Neural cell (in vitro differentiated cells): ENCODE measurements around the gene NDUFS7. TPM values are rescaled to one million over a fixed set of nuclear protein-coding genes. Genes with fewer than 3 reads are reported as not detected.

Experiments
- H2AFZ ChIP-seq: fragments of 200-600, 300-800 bp; sonication (generic), shearing (Covaris generic); 2 replicates; pipeline ENCODE4 v1.6.0; 2014; ENCODE audit warnings: low read depth, mild to moderate bottlenecking, antibody characterized with exemption, low read length, moderate library complexity
- H3F3A ChIP-seq: fragments of 200-600 bp; shearing (Covaris generic); 2 replicates; pipeline ENCODE4 v1.6.1; 2016; ENCODE audit warnings: mild to moderate bottlenecking, moderate library complexity, mixed read lengths, antibody characterized with exemption, low read length; ENCODE audit not compliant: insufficient read depth, poor library complexity, severe bottlenecking
- H3K27ac ChIP-seq: fragments of 200-600, 300-800 bp; sonication (generic), shearing (Covaris generic); 2 replicates; pipeline ENCODE4 v1.5.1; 2014; ENCODE audit warnings: mild to moderate bottlenecking, low read length, moderate library complexity
- H3K27me3 ChIP-seq: fragments of 300-800, 200-600 bp; sonication (generic), shearing (Covaris generic); 2 replicates; pipeline ENCODE4 v1.6.0; 2014; ENCODE audit warnings: mild to moderate bottlenecking, low read depth, low read length, moderate library complexity; ENCODE audit not compliant: insufficient read depth
- H3K36me3 ChIP-seq: fragments of 300-800, 200-600 bp; sonication (generic), shearing (Covaris generic); 2 replicates; pipeline ENCODE4 v1.5.1; 2014; ENCODE audit warnings: mild to moderate bottlenecking, antibody characterized with exemption, low read length, moderate library complexity; ENCODE audit not compliant: insufficient read depth
- H3K4me2 ChIP-seq: fragments of 300-800, 200-600 bp; sonication (generic), shearing (Covaris generic); 2 replicates; pipeline ENCODE4 v1.6.0; 2014; ENCODE audit warnings: mild to moderate bottlenecking, low read length
- H3K4me3 ChIP-seq: fragments of 300-800, 200-600 bp; sonication (generic), shearing (Covaris generic); 2 replicates; pipeline ENCODE4 v1.5.1; 2014; ENCODE audit warnings: mild to moderate bottlenecking, low read length, moderate library complexity
- H3K79me2 ChIP-seq: fragments of 200-600 bp; shearing (Covaris generic); replicated peaks from 2 replicates; pipeline ENCODE4 v1.6.0; 2014; ENCODE audit warnings: mild to moderate bottlenecking, low read length, moderate library complexity; ENCODE audit not compliant: insufficient read depth
- H3K9ac ChIP-seq: fragments of 300-800, 200-600 bp; sonication (generic), shearing (Covaris generic); 2 replicates; pipeline ENCODE4 v1.6.1; 2016; ENCODE audit warnings: mild to moderate bottlenecking, low read length, mixed read lengths
- H3K9me2 ChIP-seq: fragments of 200-600 bp; shearing (Covaris generic); 2 replicates; pipeline ENCODE4 v1.6.1; 2016; ENCODE audit warnings: mild to moderate bottlenecking, low read length, mixed read lengths; ENCODE audit not compliant: insufficient read depth
- H3K9me3 ChIP-seq: fragments of 200-600, 300-800 bp; sonication (generic), shearing (Covaris generic); 2 replicates; pipeline ENCODE4 v1.6.1; 2016; ENCODE audit warnings: mild to moderate bottlenecking, mixed run types, low read length, moderate library complexity, mixed read lengths
- H4K20me1 ChIP-seq: fragments of 200-600 bp; shearing (Covaris generic); 2 replicates; pipeline ENCODE4 v1.6.1; 2016; ENCODE audit warnings: mild to moderate bottlenecking, mixed run types; ENCODE audit not compliant: insufficient read depth
- EP300 ChIP-seq: fragments of 450-650 bp; conservative IDR thresholded peaks from 2 replicates; pipeline ENCODE4 v1.6.1; 2014; ENCODE audit warnings: antibody characterized with exemption, mild to moderate bottlenecking, moderate library complexity; ENCODE audit not compliant: poor library complexity, severe bottlenecking
- EZH2 ChIP-seq: fragments of 200-600, 300-800 bp; shearing (Covaris generic), sonication (generic); IDR thresholded peaks from 2 replicates; pipeline ENCODE4 v1.6.1; 2014; ENCODE audit warnings: antibody characterized with exemption, low read length, borderline replicate concordance, mild to moderate bottlenecking; ENCODE audit not compliant: insufficient read depth, poor library complexity, severe bottlenecking
- MXI1 ChIP-seq: fragments of 450-650 bp; conservative IDR thresholded peaks from 2 replicates; pipeline ENCODE4 v1.6.1; 2014; ENCODE audit warnings: antibody characterized with exemption, mild to moderate bottlenecking; ENCODE audit not compliant: poor library complexity, severe bottlenecking
- POLR2AphosphoS5 ChIP-seq: IDR thresholded peaks from 2 replicates; pipeline ENCODE4 v1.6.1; 2012
- RAD21 ChIP-seq: fragments of 450-650 bp; conservative IDR thresholded peaks from 2 replicates; pipeline ENCODE4 v1.6.1; 2014; ENCODE audit warnings: antibody characterized with exemption, mild to moderate bottlenecking, moderate library complexity
- SMC3 ChIP-seq: fragments of 450-650 bp; conservative IDR thresholded peaks from 2 replicates; pipeline ENCODE4 v1.6.1; 2014; ENCODE audit warnings: antibody characterized with exemption, mild to moderate bottlenecking, moderate library complexity; ENCODE audit not compliant: poor library complexity
- TAF1 ChIP-seq: IDR thresholded peaks from 2 replicates; pipeline ENCODE4 v1.6.1; 2012; ENCODE audit warnings: low read depth
- polyA plus RNA-seq: library from polyadenylated mRNA; depleted of rRNA; stranded (reverse); fragments of >200 nt; gene quantifications from 2 replicates; pipeline ENCODE4 v1.2.3, GENCODE V29; 2014
- TF ChIP-seq, protein P1 (sequence below): IDR thresholded peaks from 2 replicates; pipeline ENCODE4 v1.6.1; 2012; ENCODE audit warnings: borderline replicate concordance
- TF ChIP-seq, protein P2 (sequence below): fragments of 450-650 bp; IDR thresholded peaks from 2 replicates; pipeline ENCODE4 v1.5.1; 2014; ENCODE audit warnings: antibody characterized with exemption, mild to moderate bottlenecking, moderate library complexity; ENCODE audit not compliant: poor library complexity, severe bottlenecking

The NDUFS7 gene
- polyA plus RNA-seq, 1 donor from 2014 or later: 196 TPM

DNA sequence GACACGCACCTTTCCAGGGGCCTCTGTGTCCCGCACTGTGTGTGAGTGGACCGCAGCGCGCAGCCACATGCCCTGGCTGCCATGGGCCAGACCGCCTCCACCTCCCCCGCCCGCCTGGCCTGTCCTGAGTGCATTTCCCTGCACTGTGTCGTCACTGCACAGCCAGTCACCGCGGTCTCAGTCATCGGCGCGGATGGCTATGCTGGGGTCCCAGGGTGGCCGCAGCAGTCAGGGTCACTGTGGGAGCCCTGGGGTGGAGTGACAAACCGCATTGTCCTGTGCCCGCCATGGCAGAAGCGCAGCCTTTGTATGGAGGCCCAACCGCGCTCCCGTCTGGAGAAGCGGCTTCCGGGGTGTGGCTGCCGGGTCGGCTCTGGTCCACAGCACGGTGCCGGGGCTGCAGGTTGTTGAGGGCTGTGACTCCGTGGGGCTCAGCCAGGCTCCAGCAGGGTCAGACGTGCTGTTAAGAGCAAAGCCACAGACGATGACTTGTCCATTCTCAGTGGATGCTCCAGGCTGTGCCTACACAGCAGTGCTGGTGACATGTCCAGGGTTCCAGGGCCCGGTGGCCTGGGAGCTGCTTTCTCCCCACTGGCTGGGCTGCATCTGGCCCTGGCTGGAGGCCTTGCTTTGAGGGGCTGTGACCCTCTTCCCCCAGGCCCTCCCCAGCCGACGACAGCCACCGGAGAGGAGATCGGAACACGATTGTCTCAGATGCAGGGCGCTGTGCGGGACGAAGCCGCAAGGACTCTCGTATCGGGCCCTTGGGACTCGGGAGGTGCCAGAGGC lies 6.3 kb upstream of the NDUFS7 start:
- Histone ChIP-seq H3K79me2 (no peaks in the 10 kb centered on the region), H3K27ac (no peak overlapping the region), H3K27me3 (no peaks in the 10 kb centered on the region), H3K4me2 (no peak overlapping the region), H2AFZ (no peak overlapping the region), H3K9me3 (no peaks in the 10 kb centered on the region), H3K9ac (no peak overlapping the region), H3K36me3 (no peaks in the 10 kb centered on the region), H4K20me1 (no peaks in the 10 kb centered on the region), H3K4me3 (no peak overlapping the region), H3K9me2 (no peaks in the 10 kb centered on the region), H3F3A (no peaks in the 10 kb centered on the region)
- TF ChIP-seq EZH2 (no peak), TAF1 (no peak), POLR2AphosphoS5 (no peak), SMC3 (no peak), RAD21 (no peak), MXI1 (no peak), EP300 (no peak)
- TF ChIP-seq, protein P1, sequence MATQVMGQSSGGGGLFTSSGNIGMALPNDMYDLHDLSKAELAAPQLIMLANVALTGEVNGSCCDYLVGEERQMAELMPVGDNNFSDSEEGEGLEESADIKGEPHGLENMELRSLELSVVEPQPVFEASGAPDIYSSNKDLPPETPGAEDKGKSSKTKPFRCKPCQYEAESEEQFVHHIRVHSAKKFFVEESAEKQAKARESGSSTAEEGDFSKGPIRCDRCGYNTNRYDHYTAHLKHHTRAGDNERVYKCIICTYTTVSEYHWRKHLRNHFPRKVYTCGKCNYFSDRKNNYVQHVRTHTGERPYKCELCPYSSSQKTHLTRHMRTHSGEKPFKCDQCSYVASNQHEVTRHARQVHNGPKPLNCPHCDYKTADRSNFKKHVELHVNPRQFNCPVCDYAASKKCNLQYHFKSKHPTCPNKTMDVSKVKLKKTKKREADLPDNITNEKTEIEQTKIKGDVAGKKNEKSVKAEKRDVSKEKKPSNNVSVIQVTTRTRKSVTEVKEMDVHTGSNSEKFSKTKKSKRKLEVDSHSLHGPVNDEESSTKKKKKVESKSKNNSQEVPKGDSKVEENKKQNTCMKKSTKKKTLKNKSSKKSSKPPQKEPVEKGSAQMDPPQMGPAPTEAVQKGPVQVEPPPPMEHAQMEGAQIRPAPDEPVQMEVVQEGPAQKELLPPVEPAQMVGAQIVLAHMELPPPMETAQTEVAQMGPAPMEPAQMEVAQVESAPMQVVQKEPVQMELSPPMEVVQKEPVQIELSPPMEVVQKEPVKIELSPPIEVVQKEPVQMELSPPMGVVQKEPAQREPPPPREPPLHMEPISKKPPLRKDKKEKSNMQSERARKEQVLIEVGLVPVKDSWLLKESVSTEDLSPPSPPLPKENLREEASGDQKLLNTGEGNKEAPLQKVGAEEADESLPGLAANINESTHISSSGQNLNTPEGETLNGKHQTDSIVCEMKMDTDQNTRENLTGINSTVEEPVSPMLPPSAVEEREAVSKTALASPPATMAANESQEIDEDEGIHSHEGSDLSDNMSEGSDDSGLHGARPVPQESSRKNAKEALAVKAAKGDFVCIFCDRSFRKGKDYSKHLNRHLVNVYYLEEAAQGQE: no peak
- TF ChIP-seq, protein P2, sequence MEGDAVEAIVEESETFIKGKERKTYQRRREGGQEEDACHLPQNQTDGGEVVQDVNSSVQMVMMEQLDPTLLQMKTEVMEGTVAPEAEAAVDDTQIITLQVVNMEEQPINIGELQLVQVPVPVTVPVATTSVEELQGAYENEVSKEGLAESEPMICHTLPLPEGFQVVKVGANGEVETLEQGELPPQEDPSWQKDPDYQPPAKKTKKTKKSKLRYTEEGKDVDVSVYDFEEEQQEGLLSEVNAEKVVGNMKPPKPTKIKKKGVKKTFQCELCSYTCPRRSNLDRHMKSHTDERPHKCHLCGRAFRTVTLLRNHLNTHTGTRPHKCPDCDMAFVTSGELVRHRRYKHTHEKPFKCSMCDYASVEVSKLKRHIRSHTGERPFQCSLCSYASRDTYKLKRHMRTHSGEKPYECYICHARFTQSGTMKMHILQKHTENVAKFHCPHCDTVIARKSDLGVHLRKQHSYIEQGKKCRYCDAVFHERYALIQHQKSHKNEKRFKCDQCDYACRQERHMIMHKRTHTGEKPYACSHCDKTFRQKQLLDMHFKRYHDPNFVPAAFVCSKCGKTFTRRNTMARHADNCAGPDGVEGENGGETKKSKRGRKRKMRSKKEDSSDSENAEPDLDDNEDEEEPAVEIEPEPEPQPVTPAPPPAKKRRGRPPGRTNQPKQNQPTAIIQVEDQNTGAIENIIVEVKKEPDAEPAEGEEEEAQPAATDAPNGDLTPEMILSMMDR: no peak

DNA sequence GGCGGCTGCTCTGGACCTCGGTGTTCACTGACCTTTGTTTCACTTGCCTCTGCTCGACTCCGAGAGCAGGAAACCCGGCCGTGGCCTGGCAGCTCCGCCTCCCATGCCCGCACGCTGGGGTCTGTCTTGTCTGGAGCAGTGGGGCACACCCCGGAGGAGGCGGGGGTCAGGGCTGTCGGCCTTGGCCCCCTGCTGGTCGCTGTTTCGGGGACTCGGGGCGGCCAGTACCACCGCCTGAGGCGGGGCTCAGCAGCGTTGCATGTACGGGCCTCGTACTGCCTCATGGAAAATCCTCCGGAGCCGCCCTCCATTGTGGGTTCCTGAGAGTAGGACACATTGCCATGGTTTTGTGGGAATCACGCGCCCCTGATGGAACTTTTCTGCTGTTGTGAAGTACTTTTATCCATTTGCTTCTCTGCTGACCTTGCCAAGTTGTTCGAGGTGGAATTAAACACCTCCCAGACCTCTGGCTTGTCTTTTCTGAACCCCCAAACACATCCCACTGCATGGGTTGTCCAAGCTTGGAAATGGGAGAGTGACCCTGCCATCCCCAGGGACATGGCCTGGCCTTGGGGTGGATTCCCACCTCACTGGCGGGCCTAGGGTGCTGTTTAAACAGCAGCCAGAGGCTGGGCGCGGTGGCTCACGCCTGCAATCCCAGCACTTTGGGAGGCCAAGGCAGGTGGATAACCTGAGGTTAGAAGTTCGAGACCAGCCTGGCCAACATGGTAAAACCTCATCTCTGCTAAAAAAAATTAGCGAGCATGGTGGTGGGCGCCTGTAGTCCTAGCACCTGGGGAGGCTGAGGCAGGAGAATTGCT lies 5.5 kb upstream of the NDUFS7 start:
- no peaks in the 10 kb centered on the region for H3F3A ChIP-seq
- no peak overlapping the region for H3K9ac ChIP-seq
- H3K4me2 ChIP-seq: no peak overlapping the region
- no peak overlapping the region for H2AFZ ChIP-seq
- H3K27ac ChIP-seq: no peak overlapping the region
- H3K27me3 ChIP-seq: no peaks in the 10 kb centered on the region
- H3K9me3 ChIP-seq: no peaks in the 10 kb centered on the region
- H3K36me3 ChIP-seq: no peaks in the 10 kb centered on the region
- no peaks in the 10 kb centered on the region for H4K20me1 ChIP-seq
- H3K79me2 ChIP-seq: no peaks in the 10 kb centered on the region
- no peak for TF ChIP-seq EZH2
- TF ChIP-seq SMC3: no peak
- TF ChIP-seq, protein P2: no peak
- no peak for TF ChIP-seq TAF1
- TF ChIP-seq EP300: no peak
- TF ChIP-seq RAD21: no peak
- TF ChIP-seq MXI1: no peak
- TF ChIP-seq POLR2AphosphoS5: no peak
- TF ChIP-seq, protein P1: no peak
- no peak overlapping the region for H3K4me3 ChIP-seq
- H3K9me2 ChIP-seq: no peaks in the 10 kb centered on the region
